IPS DF 4.7 (cell line): ENCODE data around the gene LPIN3.

Source experiments
- DNase-seq: peaks from one replicate; pipeline ENCODE4 v3.0.0-alpha.2; 2013; ENCODE audit warnings: low spot score; ENCODE audit errors: extremely low read depth

The LPIN3 gene

GRCh38 chr20:41365777-41366545, 25.3 kb downstream of the LPIN3 start:
- no peak for DNase-seq

- DNase-seq: no peak
Observed at GRCh38 chr20:41366546-41367392, 26.1 kb downstream of the LPIN3 start, which contains the start of gene EMILIN3. EMILIN3 (minus strand) TSS chr20:41366818; CDS start chr20:41366634, 184 bp downstream.

- no peak for DNase-seq
Observed at GRCh38 chr20:41367393-41367695, 26.7 kb downstream of the LPIN3 start.

GRCh38 chr20:41367956-41368355, 27.3 kb downstream of the LPIN3 start:
- no peak for DNase-seq

- no peak for DNase-seq
Observed at GRCh38 chr20:41369673-41370072, 29.1 kb downstream of the LPIN3 start.

GRCh38 chr20:41370176-41370575, 29.6 kb downstream of the LPIN3 start:
- DNase-seq: no peak

GRCh38 chr20:41371371-41371770, 30.8 kb downstream of the LPIN3 start:
- no peak for DNase-seq

- no peak for DNase-seq
Observed at GRCh38 chr20:41373251-41373783, 32.7 kb downstream of the LPIN3 start.

- DNase-seq: no peak
Observed at GRCh38 chr20:41373931-41374920, 33.6 kb downstream of the LPIN3 start.

- no peak for DNase-seq
Observed at GRCh38 chr20:41375846-41376245, 35.2 kb downstream of the LPIN3 start.

- DNase-seq: no peak
Observed at GRCh38 chr20:41376349-41376748, 35.7 kb downstream of the LPIN3 start.

- DNase-seq: no peak
Observed at GRCh38 chr20:41377275-41377674, 36.7 kb downstream of the LPIN3 start.

GRCh38 chr20:41379551-41379950, 38.9 kb downstream of the LPIN3 start:
- no peak for DNase-seq

GRCh38 chr20:41380551-41381193, 40.1 kb downstream of the LPIN3 start:
- DNase-seq: no peak

GRCh38 chr20:41382791-41383305, 42.2 kb downstream of the LPIN3 start:
- no peak for DNase-seq

GRCh38 chr20:41386502-41387427, 46.1 kb downstream of the LPIN3 start:
- DNase-seq: no peak

GRCh38 chr20:41387444-41387851, 46.8 kb downstream of the LPIN3 start:
- no peak for DNase-seq

- DNase-seq: no peak
Observed at GRCh38 chr20:41390889-41391288, 50.3 kb downstream of the LPIN3 start.

GRCh38 chr20:41391587-41392001, 51.0 kb downstream of the LPIN3 start:
- no peak for DNase-seq
